Spleen (tissue), 11 donors: ENCODE results near the gene ASIC4. TPM values are rescaled to one million over a fixed set of nuclear protein-coding genes. Genes with fewer than 3 reads are reported as not detected.
A peak's percentile ranks its signal among the peaks of the same experiment; 100 is the strongest.

ENCODE experiments used
- DNase-seq: peaks from one replicate; pipeline ENCODE4 v3.0.0-alpha.2; 2020
- H3K27ac ChIP-seq, 8 donors: fragments of 200-600 bp; sonication (generic) in 7 of 8; 1 replicate in 4 of 8; 2 replicates in 4 of 8; pipeline versions ENCODE4 v1.5.0 to v1.8.0; 2016 to 2021; ENCODE audit warnings: inconsistent platforms in 4 of 8, mild to moderate bottlenecking in 4 of 8, moderate library complexity in 1 of 8
- H3K27me3 ChIP-seq, 7 donors: fragments of 200-600 bp; sonication (generic) in 6 of 7; replicated peaks in 1 of 7; 1 replicate in 4 of 7; 2 replicates in 3 of 7; pipeline versions ENCODE4 v1.5.0 to v1.8.0; 2016 to 2021; ENCODE audit warnings: inconsistent platforms in 3 of 7, mild to moderate bottlenecking in 1 of 7
- H3K36me3 ChIP-seq, 6 donors: fragments of 200-600 bp; sonication (generic) in 5 of 6; 1 replicate in 4 of 6; 2 replicates in 2 of 6; pipeline versions ENCODE4 v1.5.0 to v1.8.0; 2016 to 2021; ENCODE audit warnings: inconsistent platforms in 2 of 6
- H3K4me1 ChIP-seq, 6 donors: fragments of 200-600 bp; sonication (generic) in 5 of 6; 1 replicate in 3 of 6; 2 replicates in 3 of 6; pipeline versions ENCODE4 v1.5.0 to v1.8.0; 2016 to 2021; ENCODE audit warnings: inconsistent platforms in 3 of 6
- H3K4me3 ChIP-seq, 8 donors: fragments of 200-600 bp; sonication (generic) in 7 of 8; 1 replicate in 4 of 8; 2 replicates in 4 of 8; pipeline versions ENCODE4 v1.5.0 to v1.8.0; 2016 to 2021; ENCODE audit warnings: inconsistent platforms in 4 of 8, mild to moderate bottlenecking in 4 of 8, moderate library complexity in 2 of 8
- H3K9me3 ChIP-seq, 8 donors: fragments of 200-600 bp; sonication (generic) in 7 of 8; 1 replicate in 4 of 8; 2 replicates in 4 of 8; pipeline versions ENCODE4 v1.5.0 to v1.8.0; 2016 to 2021; ENCODE audit warnings: inconsistent platforms in 4 of 8
- CTCF ChIP-seq, 11 experiments: fragments of 200-600 bp in 7 of 11; fragments of 450-650 bp in 4 of 11; sonication (generic) in 4 of 11; IDR thresholded peaks in 8 of 11; conservative IDR thresholded peaks in 3 of 11; 1 replicate in 7 of 11; 2 replicates in 4 of 11; pipeline versions ENCODE4 v1.4.0 to v1.8.0; 2016 to 2021; ENCODE audit warnings: antibody characterized with exemption in 11 of 11, inconsistent platforms in 4 of 11, mild to moderate bottlenecking in 1 of 11
- POLR2A ChIP-seq, 3 donors: fragments of 450-650 bp; IDR thresholded peaks; one replicate each; pipeline ENCODE4 v1.5.1; 2017; ENCODE audit warnings: antibody characterized with exemption in 3 of 3, mild to moderate bottlenecking in 1 of 3
- POLR2AphosphoS5 ChIP-seq, 3 donors: sonication (generic); formaldehyde crosslinking; IDR thresholded peaks; one replicate each; pipeline ENCODE4 v1.5.1; 2017; ENCODE audit warnings: antibody characterized with exemption in 3 of 3
- WGBS, 5 donors: extraction: QIAGEN DNeasy Blood & Tissue Kit in 3 of 5; methylation state at CpG; one replicate each; pipeline versions ENCODE4 v1.1.5 to v1.1.7; 2013 to 2018; 5-methylcytosine and 5-hydroxymethylcytosine counted together
- intact Hi-C: fragments of 100-400 bp; cut with DNase I; formaldehyde crosslinking; loops from one replicate; pipeline ENCODE4 v1.15.0; 2023; ENCODE audit warnings: low total_unique reads
- polyA plus RNA-seq, 3 donors: library from polyadenylated mRNA; stranded (reverse); fragments of 200-250 nt; gene quantifications; one replicate each; pipeline ENCODE4 v1.2.1, GENCODE V29; 2013
- total RNA-seq, 7 donors: library from RNA; depleted of rRNA in 3 of 7; stranded (reverse); fragments of >200 nt in 3 of 7; fragmentation: NEBNext Ultra II Directional in 4 of 7; extraction: Animal tissue kit (Norgen Biotek cat#: 25700) in 4 of 7; gene quantifications; one replicate each; pipeline versions ENCODE4 v1.1.0 to v1.2.1, GENCODE V29; 2016 to 2021
- donor health status: healthy with polysubstance abuse.
- donor health status: DM: no; HTN: no; CAD: no; lungs with moderate emphysema.
- donor health status: DM: no; HTN: no; CAD: no.
- donor health status: Bipolar disorder and iron deficiency.
- donor health status: healthy.
- donor health status: DM: no; HTN: no; CAD: no.
- donor health status: DM: yes; HTN: yes; CAD: no.

ASIC4 gene
- total and polyA plus RNA-seq, 10 donors: 0.04 to 0.32 (median 0.05) TPM; not detected in 6

- Histone ChIP-seq H3K9me3 (no peaks in the 10 kb centered on the region), H3K4me3 (no peak overlapping the region), H3K27ac (no peak overlapping the region), H3K4me1 (peaks cover 0 to 7% (median 5%) of the 10 kb centered on the region in 6 donors), H3K27me3 (peaks cover 0 to 42% (median 0%) of the 10 kb centered on the region in 7 donors), H3K36me3 (no peaks in the 10 kb centered on the region)
- no peak for DNase-seq
- 86 to 94% (median 90%) methylated on average over 19 to 20 of the region's 20 CpGs for WGBS, 5 donors
- TF ChIP-seq CTCF (IDR thresholded peaks at IDR 0.05 in 8 of 11, conservative IDR thresholded peaks at IDR 0.05 in 3 of 11) (no peak), POLR2A (IDR thresholded peaks at IDR 0.05) (no peak), POLR2AphosphoS5 (IDR thresholded peaks at IDR 0.05) (no peak)
- intact Hi-C loops: no loop called here
Measured at GRCh38 chr2:219559156-219559915, 45.1 kb downstream of the ASIC4 start.

- no peaks in the 10 kb centered on the region for H3K36me3 ChIP-seq
- DNase-seq: no peak
Measured at GRCh38 chr2:219560037-219560892, 46.0 kb downstream of the ASIC4 start.

GRCh38 chr2:219560893-219561178 is 46.6 kb downstream of the ASIC4 start:
- Histone ChIP-seq H3K9me3 (no peaks in the 10 kb centered on the region), H3K36me3 (no peaks in the 10 kb centered on the region), H3K4me3 (no peak overlapping the region), H3K4me1 (peaks cover 0 to 7% (median 5%) of the 10 kb centered on the region in 6 donors), H3K27me3 (peaks cover 0 to 27% (median 0%) of the 10 kb centered on the region in 7 donors), H3K27ac (no peak overlapping the region)
- intact Hi-C loops: no loop called here
- TF ChIP-seq POLR2AphosphoS5 (IDR thresholded peaks at IDR 0.05) (no peak), CTCF (IDR thresholded peaks at IDR 0.05 in 8 of 11, conservative IDR thresholded peaks at IDR 0.05 in 3 of 11) (no peak), POLR2A (IDR thresholded peaks at IDR 0.05) (no peak)
- WGBS, 5 donors: 74 to 86% (median 78%) methylated on average over 3 of the region's 3 CpGs
- no peak for DNase-seq

More at GRCh38 chr2:219560037-219560892, 46.0 kb downstream of the ASIC4 start:
- no peak overlapping the region for H3K4me3 ChIP-seq
- 23 to 37% (median 30%) methylated on average over 6 to 8 of the region's 8 CpGs for WGBS, 5 donors
- TF ChIP-seq POLR2A (IDR thresholded peaks at IDR 0.05): no peak
- no peak for TF ChIP-seq POLR2AphosphoS5 (IDR thresholded peaks at IDR 0.05)
- peak in 8 of 11 experiments; percentile 10 to 84 (median 80) for TF ChIP-seq CTCF (IDR thresholded peaks at IDR 0.05 in 8 of 11, conservative IDR thresholded peaks at IDR 0.05 in 3 of 11)
- peaks cover 0 to 32% (median 0%) of the 10 kb centered on the region in 7 donors for H3K27me3 ChIP-seq
- intact Hi-C loops: no loop called here
- H3K27ac ChIP-seq: no peak overlapping the region
- H3K9me3 ChIP-seq: no peaks in the 10 kb centered on the region
- peaks cover 0 to 7% (median 5%) of the 10 kb centered on the region in 6 donors for H3K4me1 ChIP-seq
